Heart left ventricle (tissue), 13 donors: Measurements from ENCODE around the gene TRPM3.

Source experiments
- POLR2A ChIP-seq, 2 donors: fragments of 450-650 bp; IDR thresholded peaks; one replicate each; pipeline ENCODE4 v1.6.1; 2017; ENCODE audit warnings: antibody characterized with exemption in 2 of 2, mild to moderate bottlenecking in 2 of 2, moderate library complexity in 2 of 2
- TF ChIP-seq, protein P1 (sequence below), 12 donors: fragments of 200-600 bp; sonication (generic) in 4 of 12; IDR thresholded peaks; one replicate each; pipeline versions ENCODE4 v1.5.0 to v1.8.0; 2018 to 2022; ENCODE audit warnings: antibody characterized with exemption in 12 of 12, mild to moderate bottlenecking in 5 of 12
- donor health status: ischemic (EF 13 %, LVEDD 7.1; RV severe dilation, severe dysfunction).
- donor health status: DM: no; HTN: yes; CAD: no.
- donor health status: DM: no; HTN: no; CAD: no.
- donor health status: ischemic (EF 25% LVEDD 6.9; RV normal size, moderate dysfunction).
- donor health status: ischemic (EF 25% LVEDD 5.7; RV mildly dilated, moderate dysfunction).
- donor health status: ischemic (EF 35%, LVEDD 5.7; RV mildly dilated, moderate dysfunction).
- donor health status: nonischemic (EF 11% LVEDD 7.7; RV severe dilation, severe dysfunction).
- donor health status: DM: yes; HTN: yes; CAD: no.
- donor health status: PGD.
- donor health status: ischemic (EF 29% LVEDD 5.4; RV normal size, mild dysfunction).
- donor health status: nonischemic (EF 23%, LVEDD 6.1; RV moderate dilation, normal function).

DNA sequence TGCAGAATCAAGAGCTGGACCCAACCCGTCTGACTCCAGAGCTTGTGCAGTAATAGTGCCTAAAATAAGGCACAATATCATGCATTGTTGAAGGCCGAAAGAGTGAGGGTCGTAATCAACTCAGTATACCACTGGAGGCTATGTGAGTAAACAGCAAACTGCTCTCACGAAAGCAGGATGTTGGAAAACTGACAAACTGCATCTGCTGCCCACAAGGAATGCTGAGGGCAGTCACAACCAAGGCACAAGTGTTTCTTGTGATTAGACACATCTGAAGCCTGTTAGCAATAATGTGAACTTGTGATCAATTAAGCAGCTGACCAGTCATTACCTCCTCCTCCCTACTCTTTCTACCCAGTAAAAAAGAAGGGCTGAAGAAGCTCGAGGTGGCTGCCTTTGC lies 48.8 kb downstream of the TRPM3 start:
- no peak for TF ChIP-seq POLR2A (IDR thresholded peaks at IDR 0.05)
- TF ChIP-seq, protein P1, sequence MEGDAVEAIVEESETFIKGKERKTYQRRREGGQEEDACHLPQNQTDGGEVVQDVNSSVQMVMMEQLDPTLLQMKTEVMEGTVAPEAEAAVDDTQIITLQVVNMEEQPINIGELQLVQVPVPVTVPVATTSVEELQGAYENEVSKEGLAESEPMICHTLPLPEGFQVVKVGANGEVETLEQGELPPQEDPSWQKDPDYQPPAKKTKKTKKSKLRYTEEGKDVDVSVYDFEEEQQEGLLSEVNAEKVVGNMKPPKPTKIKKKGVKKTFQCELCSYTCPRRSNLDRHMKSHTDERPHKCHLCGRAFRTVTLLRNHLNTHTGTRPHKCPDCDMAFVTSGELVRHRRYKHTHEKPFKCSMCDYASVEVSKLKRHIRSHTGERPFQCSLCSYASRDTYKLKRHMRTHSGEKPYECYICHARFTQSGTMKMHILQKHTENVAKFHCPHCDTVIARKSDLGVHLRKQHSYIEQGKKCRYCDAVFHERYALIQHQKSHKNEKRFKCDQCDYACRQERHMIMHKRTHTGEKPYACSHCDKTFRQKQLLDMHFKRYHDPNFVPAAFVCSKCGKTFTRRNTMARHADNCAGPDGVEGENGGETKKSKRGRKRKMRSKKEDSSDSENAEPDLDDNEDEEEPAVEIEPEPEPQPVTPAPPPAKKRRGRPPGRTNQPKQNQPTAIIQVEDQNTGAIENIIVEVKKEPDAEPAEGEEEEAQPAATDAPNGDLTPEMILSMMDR (IDR thresholded peaks at IDR 0.05): no peak
